GM19468 (cell line): Measurements from ENCODE around the gene DCLK3.

ENCODE experiments used
- ATAC-seq: cut with Tn5 transposase; IDR thresholded peaks from one replicate; pipeline ENCODE4 v1.9.1; 2021; ENCODE audit warnings: mild to moderate bottlenecking, moderate library complexity, moderate number of reproducible peaks; ENCODE audit not compliant: unreplicated experiment; ENCODE audit errors: extremely low read depth

Gene DCLK3

DNA sequence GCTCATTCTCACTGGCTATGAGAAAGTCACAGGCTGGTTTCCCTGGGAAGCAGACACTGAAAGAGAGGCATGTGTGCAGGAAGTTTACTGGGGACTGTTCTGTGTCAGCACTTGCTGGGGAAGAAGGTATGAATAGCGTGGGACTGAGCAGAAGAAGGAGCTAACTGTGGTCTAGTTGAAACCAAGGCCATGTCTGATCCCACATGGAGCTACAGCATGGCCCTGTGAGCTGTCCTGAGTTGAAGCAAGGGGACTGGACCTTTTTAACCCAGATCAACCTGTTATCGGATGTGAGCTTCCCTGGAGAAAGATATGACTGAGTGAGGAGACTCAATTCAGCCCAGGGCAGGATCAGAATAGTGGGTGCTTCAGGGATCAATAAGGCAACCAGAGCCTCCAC is 53.7 kb downstream of the DCLK3 start:
- ATAC-seq, result no peak

DNA sequence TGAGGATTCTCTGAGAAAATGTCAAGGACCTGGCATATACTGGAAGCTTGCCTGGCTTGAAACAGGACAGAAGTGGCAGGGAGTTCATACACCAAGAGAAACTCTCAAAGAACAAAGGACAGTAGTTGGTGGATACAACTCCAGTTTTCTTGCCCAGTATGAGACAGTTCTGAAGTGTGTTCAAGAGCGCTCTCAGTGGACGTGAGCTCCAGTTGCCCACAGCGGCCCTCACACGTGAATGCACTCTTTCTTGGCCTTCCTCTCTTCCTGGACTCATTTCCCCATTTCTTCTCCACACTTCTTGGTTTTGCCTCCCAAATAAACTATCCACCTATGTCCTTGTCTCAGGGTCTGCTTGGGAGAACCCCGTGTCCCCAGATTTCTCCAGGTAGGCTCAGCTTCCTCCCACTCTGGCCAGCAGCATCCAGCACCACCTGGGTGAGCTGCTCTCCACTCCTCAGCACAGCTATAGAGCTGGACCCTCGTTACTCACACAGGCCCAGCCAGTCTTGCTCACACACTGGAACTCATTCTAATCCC is 54.5 kb downstream of the DCLK3 start:
- no peak for ATAC-seq

DNA sequence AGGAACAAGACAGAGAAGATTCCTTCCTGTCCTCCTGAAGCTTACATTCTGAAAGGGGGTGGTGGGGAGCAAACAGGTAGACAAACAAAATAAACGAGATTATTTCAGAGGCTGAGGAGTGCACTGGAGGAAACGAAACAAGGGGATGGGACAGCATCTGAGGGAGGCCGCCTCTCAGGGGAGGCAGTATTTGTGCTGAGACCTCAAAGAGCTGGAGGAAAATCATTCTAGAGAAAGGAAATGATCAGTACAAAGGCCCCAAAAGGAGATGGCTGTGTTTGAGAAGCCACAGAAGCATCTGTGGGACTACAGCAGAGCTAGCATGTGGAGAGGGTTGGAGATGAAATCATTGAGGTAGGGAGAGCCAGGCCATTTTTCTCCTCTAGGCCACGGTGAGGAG is 55.1 kb downstream of the DCLK3 start:
- ATAC-seq, result no peak

DNA sequence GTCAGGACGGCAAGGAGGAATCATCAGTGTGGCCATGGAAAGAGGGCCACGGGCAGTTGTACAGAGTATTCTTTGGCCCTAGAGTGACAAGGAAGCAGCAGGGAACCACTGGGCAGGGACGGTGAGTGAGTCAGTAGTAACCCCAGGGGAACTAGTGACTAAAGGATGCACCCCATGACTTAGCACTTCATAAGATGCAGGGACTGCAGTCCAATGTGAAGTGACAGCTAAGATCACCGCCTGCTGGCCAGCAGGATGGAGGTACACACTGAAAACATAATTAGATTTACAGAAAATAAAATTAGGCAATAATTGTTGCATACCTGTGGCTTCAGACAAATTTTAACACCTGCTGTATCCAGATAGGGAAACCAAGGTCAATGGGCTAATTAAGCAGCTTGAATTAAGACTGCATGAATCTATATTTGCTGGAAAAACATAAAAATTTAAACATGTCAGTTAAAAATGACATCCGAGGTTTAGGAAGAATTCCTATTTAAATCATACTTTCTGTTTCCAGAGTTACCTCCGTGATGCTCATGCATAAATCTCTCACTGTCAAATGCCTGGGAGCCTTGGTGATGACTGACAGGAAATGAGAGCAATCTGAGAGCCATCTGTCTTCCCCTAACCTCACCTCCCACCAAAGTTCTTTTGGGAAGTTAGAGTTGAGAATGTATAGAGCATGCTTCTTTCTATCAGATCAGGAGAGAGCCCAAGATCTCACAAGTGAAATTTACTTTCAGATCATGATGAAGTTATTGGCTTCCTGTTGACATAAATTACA is 56.5 kb downstream of the DCLK3 start:
- ATAC-seq, result no peak

DNA sequence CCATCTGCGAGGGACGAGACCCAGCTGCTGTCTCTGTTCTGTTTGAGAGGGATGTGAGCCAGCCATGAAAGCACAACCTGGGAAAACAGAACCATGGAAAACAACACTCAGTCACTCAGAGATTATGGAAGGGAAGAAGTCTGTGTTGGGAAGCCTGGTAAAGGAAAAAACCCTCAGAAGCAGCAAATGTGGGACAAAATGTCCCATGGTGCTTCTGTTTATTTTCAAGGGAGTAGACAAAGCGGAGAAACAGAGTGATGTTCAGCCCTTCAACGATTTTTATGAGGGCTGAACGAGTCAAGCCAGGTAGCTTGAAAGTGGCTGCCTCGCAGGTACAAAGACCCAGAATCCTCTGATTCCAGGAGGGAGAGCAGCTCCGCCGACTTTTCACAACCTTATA is 59.3 kb downstream of the DCLK3 start:
- ATAC-seq, result no peak

DNA sequence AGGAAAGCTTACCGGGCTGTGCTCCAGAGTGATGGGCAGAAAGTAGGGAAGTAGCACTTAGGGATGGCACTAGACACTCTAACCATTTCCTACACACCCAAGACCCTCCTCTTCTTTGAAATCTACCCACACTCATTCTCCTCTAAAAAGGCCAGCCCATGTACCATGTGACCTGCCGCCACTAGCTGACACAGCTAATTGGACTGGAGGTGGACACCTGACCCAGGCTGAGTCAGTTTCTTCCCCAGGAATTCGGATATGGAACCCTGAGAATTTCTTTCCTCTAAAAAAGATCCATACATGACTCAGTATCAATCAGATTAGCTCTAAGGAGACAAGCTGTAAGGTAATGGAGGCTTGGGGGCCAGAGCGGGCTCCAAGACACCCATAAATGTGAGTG is 60.1 kb downstream of the DCLK3 start:
- ATAC-seq, result no peak

DNA sequence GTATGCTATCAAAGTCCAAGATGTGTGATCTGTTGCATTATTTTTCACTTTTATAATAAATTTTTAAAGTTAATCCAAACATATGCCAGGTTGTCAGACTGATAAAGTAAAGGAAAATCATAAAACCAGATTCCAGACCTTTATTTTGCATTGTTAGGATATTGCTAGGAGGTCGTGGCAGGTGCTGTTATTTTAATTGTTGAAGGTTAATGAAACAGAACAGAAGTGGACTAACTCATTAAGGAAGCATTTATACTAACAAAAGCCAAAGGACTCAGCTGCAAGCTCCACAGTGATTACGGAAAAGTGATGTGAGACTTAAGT is 63.1 kb downstream of the DCLK3 start:
- no peak for ATAC-seq

DNA sequence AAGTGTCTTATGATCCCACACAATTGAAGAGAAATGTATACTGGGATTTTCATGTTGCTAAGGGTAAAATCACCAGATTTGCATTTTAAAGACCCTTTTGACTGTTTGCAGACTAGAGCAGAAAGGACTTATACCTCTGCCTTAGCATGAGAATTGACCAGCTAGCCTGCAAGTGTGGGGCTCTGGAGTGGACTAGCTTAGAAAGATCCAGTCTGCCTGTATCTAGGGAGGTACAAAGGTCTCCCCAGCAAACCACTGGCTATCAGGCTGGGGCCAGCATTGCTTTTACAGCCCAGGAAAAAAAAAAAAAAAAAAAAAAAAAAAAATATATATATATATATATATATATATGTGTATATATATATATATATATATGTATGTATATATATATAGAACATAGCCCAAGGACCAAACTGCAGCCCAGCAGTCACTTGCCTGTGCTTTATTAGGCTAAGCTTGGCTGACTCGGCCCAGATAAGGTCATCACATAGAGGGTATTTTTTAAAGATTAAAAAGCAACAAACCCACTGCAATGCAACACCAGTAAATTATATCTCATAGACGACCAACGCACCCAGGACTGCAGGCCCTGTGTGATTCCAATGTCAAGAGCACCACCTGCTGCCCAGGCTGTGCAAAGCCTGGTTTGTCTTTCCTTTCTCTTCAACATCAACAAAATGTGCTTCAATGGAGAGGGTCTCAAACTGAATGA is 63.7 kb downstream of the DCLK3 start:
- peak; percentile 71 for ATAC-seq

DNA sequence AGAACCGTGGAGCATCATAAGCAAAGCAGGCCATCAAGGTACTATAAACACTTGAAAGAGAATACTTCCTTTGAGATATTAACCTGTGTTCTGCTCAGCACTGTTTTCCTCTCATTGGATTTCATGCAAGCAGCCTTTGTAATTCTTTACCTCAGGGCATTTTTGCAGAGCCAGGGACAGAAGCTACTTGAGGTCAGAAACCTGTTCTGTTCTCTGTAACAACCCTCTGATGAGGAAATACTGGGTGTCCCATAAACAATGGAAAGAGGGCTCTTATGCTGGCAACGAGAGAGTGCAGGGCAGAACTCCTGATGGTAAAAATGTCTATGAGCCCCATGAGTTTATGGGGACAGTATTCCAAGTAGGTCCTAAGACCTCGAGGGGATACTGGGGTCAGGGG is 66.0 kb downstream of the DCLK3 start:
- ATAC-seq, result no peak

DNA sequence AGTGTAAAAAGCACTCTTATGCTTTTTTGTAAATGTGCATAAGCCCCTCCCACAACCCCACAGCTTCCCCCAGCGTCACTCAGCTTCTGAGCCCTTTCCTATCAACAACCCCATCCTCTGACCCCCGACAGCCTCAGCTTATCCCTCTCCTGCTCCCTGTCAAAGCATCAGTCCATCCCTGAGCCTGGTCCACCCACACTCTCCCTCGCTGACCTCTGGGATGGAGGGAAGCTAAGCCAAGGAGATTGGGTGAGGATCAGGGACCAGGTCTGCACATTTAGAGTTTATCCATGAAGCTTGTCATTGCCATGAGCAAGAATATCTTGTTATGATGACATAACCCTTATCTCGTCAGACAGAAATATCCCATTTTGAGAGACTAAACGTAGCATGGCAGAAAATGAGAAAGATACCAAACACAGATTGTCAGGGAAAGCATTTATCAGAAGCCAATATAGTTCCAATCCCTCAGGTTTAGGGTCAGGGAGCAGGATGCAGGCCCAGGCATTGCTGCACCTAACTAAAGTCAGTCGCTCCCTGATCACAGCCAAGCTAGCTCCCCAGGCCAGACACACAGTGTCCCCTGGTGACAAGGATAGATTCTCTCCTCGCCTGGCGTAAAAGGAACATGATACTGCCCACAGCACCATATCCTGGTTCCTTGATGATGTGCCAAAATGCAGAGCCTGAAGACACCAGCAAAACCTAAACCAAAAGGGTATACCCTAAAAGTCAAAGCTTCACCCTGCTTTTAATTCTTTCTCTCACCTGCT is 66.9 kb downstream of the DCLK3 start:
- no peak for ATAC-seq

DNA sequence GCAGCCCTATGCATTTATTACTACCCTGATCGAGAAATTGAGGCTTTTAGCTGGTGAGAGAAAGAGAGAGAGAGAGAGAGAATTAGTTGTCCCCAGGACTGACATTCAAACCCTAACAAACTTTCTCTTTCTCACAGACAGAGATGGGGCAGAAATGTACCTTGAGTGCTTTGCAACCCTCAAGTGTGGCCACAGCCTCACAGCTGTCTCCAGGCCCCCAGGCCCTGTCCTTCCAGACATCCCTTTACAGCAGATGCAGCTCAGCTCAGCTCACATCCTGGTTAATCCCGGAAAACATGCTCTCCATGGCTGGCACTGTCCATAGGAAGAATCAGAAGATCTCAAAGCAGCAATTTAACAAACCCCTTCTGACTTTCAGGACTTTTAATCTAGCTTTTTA is 67.6 kb downstream of the DCLK3 start:
- ATAC-seq, result no peak

DNA sequence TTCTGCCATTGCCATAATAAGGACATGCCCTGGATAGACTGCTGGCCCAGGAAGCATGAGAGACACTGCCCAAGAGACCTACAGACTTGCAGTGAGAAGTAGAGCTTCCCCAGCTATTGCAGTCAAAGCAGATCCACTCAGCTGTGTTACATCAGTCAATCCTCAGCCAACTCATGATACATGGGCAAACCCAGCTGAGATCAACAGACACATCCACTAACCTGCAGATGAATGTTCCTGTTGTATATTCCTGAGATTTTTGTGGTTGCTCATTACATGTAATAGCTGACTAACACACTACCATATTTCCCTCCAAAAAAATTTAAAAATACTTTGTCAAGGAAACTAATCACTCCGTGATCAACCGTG is 68.6 kb downstream of the DCLK3 start:
- no peak for ATAC-seq

DNA sequence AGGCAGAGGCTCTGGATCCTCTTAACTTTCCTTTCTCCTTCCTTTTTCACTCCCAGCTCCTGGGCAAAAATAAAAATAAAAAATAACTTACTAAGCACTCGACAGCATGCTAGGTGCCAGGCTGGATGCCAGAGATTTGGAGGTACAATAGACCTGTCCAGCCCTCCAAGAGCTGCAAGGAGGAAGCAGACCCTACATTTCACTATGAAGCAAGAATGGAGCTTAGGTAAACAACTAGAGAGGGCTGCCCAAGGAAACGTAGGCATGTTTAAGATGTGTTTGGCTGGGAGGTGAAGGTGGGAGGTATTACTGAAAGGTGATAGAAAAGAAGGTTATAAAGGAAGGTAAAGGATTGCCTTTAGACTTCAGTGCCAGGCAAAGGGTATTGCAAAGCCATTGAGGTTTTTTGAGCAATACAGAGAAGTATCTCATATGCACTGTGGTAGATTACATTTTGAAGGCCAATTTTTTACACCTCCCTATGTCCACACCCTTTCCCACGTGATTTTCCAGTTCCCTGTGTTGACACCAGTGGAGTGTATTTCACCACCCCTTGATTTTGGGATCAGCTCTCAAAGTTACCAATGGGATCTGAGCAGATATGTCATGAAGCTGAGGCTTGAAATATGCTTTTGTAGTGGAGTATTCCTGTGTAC is 69.1 kb downstream of the DCLK3 start:
- ATAC-seq, result no peak

DNA sequence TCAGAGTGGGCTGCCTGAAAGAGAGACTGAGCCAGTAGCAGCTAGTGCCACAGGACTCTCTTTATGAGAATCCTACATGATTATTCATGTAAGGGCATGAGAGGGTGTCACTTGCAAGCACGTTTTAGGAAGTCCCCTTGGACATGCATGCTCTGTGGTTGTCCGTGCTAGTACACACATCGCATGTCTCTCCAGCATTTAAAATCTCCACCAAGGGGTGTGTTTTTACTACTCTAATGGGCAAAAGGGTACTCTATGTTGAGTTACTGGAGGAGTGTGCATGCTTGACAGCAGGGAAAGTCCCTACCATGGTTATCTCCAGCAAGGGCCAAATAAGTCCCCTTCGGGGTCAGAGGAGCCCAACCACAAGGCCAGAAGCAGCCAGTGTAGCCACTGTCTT is 70.7 kb downstream of the DCLK3 start:
- peak; percentile 48 for ATAC-seq

DNA sequence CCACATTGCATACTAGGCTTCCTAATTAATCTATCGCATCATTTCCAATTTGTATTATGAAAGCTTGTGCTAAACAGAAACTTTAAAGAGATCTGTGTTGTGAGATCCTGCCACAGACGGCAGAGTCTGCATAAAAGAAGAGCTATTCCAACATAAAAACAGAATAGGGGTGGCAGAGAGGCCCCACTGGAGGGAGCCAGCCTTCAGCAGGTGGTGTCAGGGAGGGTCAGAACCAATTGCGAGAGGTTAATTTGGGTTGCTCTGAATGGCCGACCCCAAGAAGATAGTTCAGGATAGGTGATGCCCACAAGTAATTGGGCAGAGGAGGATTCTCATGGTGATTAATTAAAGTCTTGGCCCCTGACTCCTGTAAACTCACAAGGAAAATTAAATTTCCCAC is 74.8 kb downstream of the DCLK3 start:
- no peak for ATAC-seq

DNA sequence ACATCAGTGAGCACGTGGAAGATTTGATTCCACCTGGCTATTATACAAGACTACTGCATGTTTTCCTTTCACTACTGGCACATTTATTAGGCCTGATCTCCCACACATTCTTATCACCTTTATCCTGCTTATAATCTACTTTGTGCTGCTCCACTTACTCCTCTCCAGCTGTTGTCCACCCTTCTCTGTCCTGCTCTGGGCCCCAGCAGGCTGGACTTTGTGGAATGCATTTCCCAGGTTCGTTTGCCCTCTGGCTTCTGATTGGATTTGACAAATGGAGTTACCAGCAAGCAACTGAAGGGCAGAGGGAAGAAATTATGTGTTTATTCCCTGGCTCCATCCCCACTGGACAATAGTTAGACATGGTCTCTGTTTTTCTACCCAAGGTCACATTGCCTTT is 75.5 kb downstream of the DCLK3 start:
- no peak for ATAC-seq

DNA sequence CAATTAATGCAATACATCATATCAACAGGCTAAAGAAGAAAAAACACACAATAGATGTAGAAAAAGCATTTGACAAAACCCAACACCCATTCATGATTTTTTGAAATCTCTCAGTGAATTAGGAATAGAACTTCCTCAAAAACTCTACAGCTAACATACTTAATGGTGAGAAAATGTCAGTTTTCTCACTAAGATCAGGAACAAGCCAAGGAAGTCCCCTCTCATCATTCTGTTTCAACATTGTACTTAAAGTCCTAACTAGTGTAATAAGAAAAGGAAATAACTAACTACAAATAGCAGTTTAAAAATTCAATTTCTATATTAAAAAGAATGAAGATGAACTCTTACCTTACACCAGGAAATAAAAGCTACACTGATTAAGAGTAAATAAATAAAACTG is 77.8 kb downstream of the DCLK3 start:
- no peak for ATAC-seq

DNA sequence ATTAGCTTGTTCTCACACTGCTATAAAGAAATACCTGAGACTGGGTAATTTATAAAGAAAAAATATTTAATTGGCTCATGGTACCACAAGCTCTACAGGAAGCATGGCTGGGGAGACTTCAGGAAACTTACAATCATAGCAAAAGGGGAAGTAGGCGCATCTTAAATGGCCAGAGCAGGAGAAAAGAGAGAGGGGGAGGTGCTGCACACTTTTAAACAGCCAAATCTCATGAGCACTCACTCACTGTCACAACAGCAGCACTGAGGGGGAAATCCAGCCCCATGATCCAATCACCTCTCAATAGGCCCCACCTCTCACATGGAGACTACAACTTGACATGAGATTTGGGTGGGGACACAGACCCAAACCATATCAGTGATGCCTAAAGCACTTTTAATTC is 82.5 kb downstream of the DCLK3 start:
- ATAC-seq, result no peak

DNA sequence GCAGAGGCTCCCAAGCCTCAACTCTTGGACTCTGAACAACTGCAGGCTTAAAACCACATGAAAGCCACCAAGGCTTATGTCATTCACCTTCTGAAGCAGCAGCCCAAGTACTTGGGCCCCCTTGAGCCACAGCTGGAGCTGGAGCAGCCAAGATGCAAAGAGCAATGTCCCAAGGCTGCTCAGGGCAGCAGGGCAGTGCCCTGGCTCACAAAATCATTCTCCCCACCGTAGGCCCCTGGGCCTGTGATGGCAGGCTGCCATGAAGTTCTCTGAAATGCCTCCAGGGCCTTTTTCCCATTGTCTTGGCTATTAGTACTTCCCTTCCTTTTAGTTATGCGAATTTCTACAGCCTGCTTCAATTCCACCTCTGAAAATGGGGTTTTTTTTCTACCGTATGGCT is 83.4 kb downstream of the DCLK3 start:
- ATAC-seq, result no peak

DNA sequence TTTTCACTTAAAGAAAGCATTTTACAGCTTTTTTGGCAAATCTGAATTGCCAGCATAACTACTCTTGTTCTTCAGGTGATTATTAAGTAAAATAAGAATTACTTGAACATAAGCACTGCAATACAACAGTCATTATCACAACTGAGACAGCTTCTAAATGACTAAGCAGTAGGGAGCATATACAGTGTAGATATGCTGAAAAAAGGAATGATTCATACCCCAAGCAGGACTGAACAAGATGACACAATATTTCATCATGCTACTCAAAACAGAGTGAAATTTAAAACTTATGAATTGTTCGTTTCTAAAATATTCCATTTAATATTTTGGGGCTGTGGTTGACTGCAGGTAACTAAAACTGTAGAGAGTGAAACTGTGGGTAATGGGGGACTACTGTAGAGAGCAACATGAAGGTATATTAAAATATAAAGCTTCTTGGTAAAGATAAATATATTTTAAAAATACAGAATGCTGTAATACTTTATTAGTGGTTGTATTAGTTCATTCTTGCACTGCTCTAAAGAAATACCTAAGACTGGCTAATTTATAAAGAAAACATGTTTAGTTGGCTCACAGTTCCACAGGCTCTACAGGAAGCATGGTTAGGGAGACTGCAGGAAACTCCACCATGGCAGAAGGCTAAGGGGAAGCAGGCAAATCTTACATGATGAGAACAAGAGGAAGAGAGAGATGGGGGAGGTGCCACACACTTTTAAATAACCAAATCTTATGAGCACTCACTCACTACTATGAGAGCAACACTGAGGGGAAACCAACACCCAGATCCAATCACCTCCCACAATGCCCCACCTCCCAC is 84.8 kb downstream of the DCLK3 start:
- ATAC-seq, result no peak
